IMR-90 (cell line): ENCODE results near the gene GRIN2A.

Experiments used
- CTCF ChIP-seq: conservative IDR thresholded peaks from 2 replicates; pipeline ENCODE4 v1.5.1; 2012; ENCODE audit warnings: mild to moderate bottlenecking, low read depth, low read length, improper control_type of control experiment
- MAZ ChIP-seq: IDR thresholded peaks from 2 replicates; pipeline ENCODE4 v1.6.1; 2012; ENCODE audit warnings: low read depth, mild to moderate bottlenecking, low read length, improper control_type of control experiment, moderate library complexity, borderline replicate concordance
- POLR2A ChIP-seq: IDR thresholded peaks from 2 replicates; pipeline ENCODE4 v1.6.1; 2012; ENCODE audit warnings: mild to moderate bottlenecking, low read depth, low read length
- RAD21 ChIP-seq: IDR thresholded peaks from 2 replicates; pipeline ENCODE4 v1.6.1; 2012; ENCODE audit warnings: low read length, improper control_type of control experiment
- RFX5 ChIP-seq: IDR thresholded peaks from 2 replicates; pipeline ENCODE4 v1.8.0; 2012; ENCODE audit warnings: low read depth, mild to moderate bottlenecking, low read length, moderate library complexity
- SMC3 ChIP-seq: fragments of 150-350 bp; IDR thresholded peaks from 2 replicates; pipeline ENCODE4 v1.6.1; 2016; ENCODE audit warnings: low read depth, mild to moderate bottlenecking, antibody characterized with exemption, low read length, moderate library complexity
- USF2 ChIP-seq: fragments of 150-350 bp; IDR thresholded peaks from 2 replicates; pipeline ENCODE4 v1.6.1; 2017; ENCODE audit warnings: mild to moderate bottlenecking, antibody characterized with exemption, low read length, low read depth

- TF ChIP-seq RAD21: no peak
- TF ChIP-seq POLR2A: no peak
- no peak for TF ChIP-seq USF2
- TF ChIP-seq MAZ: no peak
- TF ChIP-seq CTCF: no peak
- no peak for TF ChIP-seq RFX5
- TF ChIP-seq SMC3: no peak
Measured at GRCh38 chr16:10016752-10017151, 165.5 kb downstream of the GRIN2A start.
